Lower leg skin (tissue), 3 donors: ENCODE measurements around the gene FAP.

Experiments used
- CTCF ChIP-seq, 3 donors: fragments of 450-650 bp; IDR thresholded peaks; one replicate each; pipeline ENCODE4 v1.5.1; 2016; ENCODE audit warnings: antibody characterized with exemption in 3 of 3, mild to moderate bottlenecking in 3 of 3, moderate library complexity in 2 of 3
- POLR2A ChIP-seq, 2 donors: fragments of 450-650 bp; IDR thresholded peaks; one replicate each; pipeline ENCODE4 v1.6.1; 2016 to 2017; ENCODE audit warnings: antibody characterized with exemption in 2 of 2, mild to moderate bottlenecking in 1 of 2, moderate library complexity in 1 of 2

- TF ChIP-seq POLR2A (IDR thresholded peaks at IDR 0.05) (no peak), CTCF (IDR thresholded peaks at IDR 0.05) (no peak)
Observed at GRCh38 chr2:162200636-162201035, 42.6 kb downstream of the FAP start.
